HG02623 (cell line): Measurements from ENCODE around the gene FGA.

Experiments
- ATAC-seq: cut with Tn5 transposase; IDR thresholded peaks from one replicate; pipeline ENCODE4 v1.9.1; 2021; ENCODE audit warnings: moderate library complexity; ENCODE audit not compliant: unreplicated experiment

The FGA gene

GRCh38 chr4:154542271-154542879 lies 48.2 kb downstream of the FGA start:
- ATAC-seq: no peak
